GM19452 (cell line): ENCODE measurements around the gene GABRB1.

Experiments used
- ATAC-seq: cut with Tn5 transposase; IDR thresholded peaks from one replicate; pipeline ENCODE4 v1.9.1; 2021; ENCODE audit not compliant: unreplicated experiment

The GABRB1 gene

DNA sequence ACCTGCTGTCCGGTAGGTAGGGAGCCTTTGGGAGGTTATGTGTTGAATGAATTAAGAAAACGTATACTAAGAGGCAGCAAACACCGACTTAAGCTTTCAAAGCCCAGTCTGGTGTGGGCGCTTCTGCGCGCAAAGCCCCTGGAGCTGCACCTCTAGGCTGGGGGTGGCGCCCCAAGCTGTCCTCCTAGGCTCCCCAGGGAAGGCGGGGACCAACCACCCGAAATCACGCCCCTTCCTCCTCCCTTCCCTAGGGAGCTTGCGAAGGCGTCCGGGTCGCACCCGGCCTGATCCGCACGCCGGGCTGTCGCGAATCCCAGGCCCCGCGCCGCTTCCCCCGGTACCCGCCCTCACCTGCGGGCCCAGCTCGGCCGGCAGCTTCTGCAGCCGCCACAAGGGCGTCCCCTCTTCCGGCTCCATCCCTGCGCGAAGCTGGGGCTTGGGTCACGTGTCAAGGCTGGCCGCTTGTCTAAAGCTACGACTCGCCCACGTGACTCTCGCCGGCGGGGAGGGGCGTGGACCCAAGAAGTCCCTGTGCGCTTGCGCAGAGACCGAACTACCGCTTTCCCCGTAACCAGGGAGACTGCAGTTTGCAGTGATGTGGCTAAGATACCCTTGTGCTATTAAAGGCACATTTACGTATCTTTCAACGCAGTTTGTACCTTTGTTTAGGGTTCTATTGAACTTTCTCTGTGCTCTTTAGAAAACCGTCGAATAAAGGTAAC, 432.0 kb downstream of the GABRB1 start, which contains the start of gene COMMD8:
Gene COMMD8 (minus strand): TSS at position 468 of the 722 bp plus-strand sequence. CDS start 51 bp downstream, at position 417.
- peak; percentile 89 for ATAC-seq

DNA sequence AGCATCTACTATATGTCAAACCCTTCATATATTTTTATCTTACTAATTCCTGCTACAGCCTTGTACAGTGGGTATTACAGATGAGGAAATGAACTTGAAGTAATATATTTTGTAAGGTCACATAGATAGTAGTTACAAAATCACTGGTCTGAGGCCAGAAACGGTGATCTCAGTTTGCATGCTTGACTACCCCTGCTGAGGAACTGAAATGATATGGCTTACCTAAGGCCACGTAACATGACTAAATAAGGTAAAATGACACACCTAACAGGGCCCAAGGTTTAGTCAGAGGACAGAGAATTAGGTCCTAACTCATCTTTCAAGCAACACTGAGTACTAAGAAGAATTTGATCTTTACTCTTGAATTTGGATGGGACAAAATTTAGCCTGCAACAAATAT, 433.6 kb downstream of the GABRB1 start:
- ATAC-seq, result peak; percentile 33

DNA sequence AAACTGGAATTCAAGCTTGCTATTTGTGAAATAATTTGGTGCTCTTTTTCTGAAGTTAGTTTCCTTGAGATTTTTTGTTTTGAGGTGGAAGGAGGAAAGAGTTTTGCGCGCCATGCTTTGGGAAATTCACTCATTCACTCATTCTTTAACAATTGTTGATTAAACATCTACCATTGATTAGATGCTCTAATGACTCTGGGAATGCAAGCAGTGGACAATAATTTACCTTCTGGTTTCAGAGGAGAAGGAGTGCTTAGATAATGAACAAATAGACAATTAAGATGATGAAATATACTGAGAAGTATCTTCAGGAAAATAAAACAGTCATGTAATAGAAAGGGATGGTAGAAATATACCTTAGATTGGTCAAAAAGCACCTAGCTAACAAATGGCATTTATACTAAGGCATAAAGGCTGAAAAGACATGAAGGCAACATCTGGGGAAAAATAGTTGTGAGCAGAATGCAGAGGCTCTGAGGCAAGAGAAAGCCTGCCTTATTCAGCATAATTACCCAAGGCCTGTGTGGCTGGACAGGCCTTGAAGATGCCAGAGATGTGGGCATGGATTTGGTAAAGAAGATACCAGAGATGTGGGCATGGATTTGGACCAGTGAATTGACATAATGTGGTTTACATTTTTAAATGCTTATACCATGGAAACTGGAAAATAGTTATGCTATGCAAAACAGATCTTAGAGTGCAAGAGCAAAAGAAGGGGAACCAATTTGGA, 434.9 kb downstream of the GABRB1 start:
- no peak for ATAC-seq

DNA sequence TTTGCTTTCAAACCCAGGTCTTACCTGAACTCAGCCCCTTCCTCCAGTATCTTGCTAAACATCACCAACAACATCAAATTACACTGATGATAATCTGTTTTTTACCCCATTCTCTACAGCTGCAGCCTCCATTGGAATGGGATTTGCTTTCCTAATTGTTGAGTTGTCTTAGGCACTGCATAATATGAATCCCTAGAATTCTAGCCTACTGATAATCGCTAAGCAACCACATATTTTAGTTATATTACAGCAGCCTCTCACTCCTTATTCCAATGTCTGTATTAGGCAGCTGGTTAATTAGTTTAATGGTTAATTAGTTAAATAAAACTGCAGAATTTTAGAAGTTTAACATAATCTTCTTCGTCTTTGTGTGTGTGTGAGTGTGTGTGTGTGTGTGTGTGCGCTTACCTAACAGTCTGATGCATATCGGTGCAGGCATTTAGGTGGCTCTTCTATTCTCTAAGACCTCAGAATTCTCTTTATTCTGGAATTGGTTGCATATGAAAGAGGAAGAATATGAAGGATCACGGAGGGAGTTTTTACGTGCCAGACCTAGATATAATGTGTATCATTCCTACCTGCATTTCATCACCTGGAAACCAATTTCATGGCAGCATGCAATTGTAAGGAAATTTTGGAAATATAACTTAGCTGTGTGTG, 437.5 kb downstream of the GABRB1 start:
- ATAC-seq, result no peak

DNA sequence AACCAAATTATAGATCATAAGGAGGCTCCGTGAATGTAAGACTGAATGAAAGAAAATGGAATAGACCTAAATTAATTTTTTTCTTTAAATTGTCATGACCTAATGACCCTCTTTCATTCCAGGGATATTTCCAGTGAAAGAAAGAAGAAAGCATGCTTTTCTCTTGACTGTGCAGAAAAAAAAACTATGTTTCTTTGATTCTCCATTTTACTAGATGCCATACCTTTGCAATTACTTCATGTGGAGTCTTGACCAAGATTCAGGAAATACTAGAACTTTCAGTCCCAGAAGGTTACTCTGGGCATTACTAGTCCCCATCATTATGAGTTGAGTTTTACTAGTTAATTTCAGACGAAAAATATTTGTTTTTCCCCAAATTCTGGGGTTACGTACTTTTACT, 438.6 kb downstream of the GABRB1 start:
- no peak for ATAC-seq

DNA sequence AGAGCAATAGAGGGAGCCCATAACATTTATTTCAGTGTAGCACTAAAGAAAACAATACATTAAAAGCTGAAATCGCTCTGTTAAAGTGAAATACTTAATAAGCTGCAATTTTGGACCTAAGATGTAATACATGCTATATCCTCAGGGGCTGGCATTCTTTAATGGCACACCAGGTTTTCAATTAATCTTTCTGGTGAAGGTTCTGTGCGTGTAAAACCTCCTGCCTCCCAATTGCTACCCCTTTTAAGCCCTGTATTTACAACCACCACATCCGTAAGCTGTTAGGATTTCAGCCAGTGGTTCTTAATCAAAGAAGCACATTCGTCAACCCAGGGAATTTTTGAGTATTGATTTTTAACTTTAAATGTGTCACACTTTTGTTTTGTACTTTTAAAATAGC, 439.7 kb downstream of the GABRB1 start:
- no peak for ATAC-seq

DNA sequence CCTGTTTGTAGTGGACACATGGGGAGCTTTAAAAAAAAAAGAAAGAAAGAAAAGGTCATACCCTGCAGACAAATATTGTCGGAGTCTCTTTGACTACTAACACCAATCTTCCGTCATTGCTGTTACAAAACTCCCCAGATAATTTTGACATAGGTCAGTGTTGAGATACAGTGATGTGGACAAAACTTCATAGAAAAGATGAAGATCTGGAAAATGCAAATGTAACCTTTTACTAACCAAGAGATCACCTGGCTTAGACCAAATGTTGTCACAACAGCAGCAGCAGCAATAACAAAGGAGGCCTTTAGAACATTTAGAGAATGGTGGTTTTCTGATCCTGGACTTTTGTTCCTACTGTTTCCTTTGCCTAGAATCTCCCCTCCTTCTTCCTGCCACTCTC, 440.2 kb downstream of the GABRB1 start:
- no peak for ATAC-seq

DNA sequence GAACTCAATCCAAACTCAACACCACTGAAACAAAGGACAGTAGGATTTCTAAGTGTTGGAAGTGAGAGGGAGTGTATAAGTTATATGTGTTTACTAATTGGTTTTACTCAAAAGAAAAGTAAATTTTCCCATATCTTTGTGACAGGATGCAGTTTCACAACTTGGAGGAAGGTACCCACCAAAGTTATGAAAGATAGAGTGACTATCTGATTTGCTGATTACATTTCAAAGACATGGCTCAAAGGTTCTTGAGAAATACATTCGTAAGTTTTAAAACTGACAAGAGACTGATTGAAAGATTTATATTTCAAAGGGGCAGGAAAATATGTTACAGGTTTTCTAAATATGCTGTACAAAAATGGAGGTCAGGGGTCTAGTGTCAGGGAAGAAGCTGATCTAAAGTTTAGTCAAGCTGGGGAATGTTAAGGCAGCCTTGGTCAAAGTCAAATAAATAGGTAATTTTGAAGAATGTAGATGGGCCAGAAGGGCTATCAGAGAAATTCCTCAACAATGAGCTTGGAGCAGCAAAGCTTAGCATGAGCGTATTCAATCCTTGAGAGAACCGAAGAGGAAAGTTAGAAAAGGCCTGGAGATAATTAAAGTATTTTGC, 441.9 kb downstream of the GABRB1 start:
- no peak for ATAC-seq

DNA sequence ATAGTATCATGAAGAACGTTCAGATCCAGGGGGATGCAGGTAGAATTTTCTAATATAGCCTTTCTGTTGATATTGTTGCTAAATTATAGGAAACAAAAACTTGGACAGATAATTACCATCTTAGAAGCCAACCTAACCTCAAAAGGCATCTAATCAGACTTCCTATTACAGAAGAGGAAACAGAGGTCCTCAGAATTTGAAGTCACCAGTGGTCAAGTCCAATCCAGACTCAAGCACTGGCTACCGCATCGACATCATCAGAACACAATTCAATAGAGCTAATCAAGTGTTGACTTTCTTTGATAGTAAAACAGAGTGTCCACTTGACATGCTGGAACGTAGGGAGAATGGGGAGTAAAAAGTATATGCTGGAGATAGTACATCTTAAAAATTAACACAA, 443.4 kb downstream of the GABRB1 start:
- ATAC-seq, result no peak

DNA sequence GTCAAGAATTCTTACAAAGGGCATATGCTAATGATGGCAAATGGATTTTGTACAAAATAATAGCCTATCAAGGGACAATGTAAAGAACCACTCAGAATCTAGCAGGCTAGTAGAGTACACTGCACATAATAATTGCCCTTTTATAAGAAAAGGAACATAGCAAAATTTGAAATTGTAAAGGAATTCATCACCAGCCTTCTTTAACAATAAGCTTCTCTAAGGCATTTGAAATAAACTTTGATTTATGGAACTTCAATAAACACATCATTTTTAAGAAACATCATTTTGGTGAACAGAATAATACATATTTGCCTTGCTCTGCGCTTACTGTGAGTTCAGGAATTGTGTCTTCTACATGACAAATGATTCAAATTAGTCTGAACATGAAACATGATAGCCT, 444.0 kb downstream of the GABRB1 start:
- ATAC-seq, result no peak
